GM13976 (cell line): ENCODE measurements around the gene SHE.

Experiments used
- DNase-seq: peaks from one replicate; pipeline ENCODE4 v3.0.0; 2012; ENCODE audit warnings: low spot score
- in situ Hi-C: fragments of 300-500 bp; cut with MboI; formaldehyde crosslinking; loops from one replicate; pipeline ENCODE4 v1.12.0; 2022; ENCODE audit warnings: low sequenced_read_pairs, mixed read lengths, inconsistent platforms; ENCODE audit not compliant: unreplicated experiment
- TF ChIP-seq, protein P1 (sequence below): IDR thresholded peaks from 2 replicates; pipeline ENCODE4 v1.5.1; 2012; ENCODE audit warnings: borderline replicate concordance, mild to moderate bottlenecking; ENCODE audit not compliant: insufficient read depth; ENCODE audit errors: extremely low read depth, missing control alignments, control extremely low read depth

The SHE gene

DNA sequence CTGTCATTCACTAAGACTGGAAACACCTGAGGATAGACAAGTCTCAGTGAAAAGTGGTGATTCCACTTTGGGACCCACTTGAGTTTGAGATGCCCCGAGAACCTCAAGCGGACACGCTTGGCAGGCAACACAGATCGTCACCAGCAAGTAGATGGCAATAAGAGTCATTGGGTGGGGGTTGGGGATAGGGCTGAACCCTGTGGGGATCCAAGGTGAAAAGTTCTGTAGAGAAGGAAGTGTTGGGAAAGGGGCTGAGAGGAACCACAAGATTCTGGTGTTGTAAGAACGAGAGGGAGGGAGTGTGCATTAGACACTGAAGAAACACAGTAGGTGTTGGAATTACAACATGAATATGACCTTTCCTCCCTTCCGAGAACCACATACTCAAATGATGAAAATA, 45.6 kb downstream of the SHE start:
- in situ Hi-C loops, result loop anchor here (10.0 kb wide), 1 partner anchor 52 kb away; the partner anchor contains the start of gene IL6R
- TF ChIP-seq, protein P1, sequence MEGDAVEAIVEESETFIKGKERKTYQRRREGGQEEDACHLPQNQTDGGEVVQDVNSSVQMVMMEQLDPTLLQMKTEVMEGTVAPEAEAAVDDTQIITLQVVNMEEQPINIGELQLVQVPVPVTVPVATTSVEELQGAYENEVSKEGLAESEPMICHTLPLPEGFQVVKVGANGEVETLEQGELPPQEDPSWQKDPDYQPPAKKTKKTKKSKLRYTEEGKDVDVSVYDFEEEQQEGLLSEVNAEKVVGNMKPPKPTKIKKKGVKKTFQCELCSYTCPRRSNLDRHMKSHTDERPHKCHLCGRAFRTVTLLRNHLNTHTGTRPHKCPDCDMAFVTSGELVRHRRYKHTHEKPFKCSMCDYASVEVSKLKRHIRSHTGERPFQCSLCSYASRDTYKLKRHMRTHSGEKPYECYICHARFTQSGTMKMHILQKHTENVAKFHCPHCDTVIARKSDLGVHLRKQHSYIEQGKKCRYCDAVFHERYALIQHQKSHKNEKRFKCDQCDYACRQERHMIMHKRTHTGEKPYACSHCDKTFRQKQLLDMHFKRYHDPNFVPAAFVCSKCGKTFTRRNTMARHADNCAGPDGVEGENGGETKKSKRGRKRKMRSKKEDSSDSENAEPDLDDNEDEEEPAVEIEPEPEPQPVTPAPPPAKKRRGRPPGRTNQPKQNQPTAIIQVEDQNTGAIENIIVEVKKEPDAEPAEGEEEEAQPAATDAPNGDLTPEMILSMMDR, result no peak

GRCh38 chr1:154454386-154455120, 47.7 kb downstream of the SHE start:
- TF ChIP-seq, protein P1, result no peak
- no peak for DNase-seq
- in situ Hi-C loops, result loop anchor here (10.0 kb wide), 1 partner anchor 50 kb away; the partner anchor contains the start of gene IL6R

More for the DNA sequence above, 45.6 kb downstream of the SHE start:
- no peak for DNase-seq

DNA sequence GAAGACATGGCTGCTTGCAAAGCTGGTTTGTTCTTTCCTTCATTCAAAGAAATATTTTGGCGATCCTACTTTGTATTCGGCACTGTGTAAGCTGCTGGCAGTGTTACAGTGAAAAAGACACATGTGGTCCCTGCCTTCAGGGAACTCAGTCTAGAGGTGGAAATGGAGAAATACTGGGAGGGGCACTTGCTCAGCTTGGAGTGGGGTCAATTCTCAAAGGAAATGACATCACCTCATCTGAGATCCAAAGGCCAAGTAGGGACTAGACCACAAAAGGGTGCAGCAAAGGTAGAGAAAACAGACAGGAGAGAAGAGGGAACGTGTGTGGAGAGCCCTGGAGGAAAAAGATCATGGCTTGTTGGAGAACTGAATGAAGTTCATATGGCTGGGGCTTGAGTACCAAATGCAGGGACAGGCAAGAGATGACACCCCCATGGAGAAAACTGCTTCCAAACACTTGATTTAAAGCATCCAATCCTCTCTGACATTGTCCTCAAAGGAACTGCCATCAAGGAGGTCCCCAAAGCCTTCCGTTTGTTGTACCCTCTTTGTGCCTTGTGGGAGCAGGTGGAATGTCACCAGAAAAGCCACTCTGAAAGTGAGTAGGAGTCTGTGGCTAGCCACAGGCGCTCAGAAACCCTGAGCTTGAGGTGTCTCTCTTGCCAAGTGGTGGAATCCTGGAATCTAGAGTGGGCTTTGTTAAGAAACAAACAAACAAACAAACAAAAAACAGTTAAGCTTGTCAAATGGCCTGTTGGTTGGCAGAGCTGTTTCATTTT, 48.4 kb downstream of the SHE start:
- no peak for DNase-seq
- in situ Hi-C loops, result loop anchor here (10.0 kb wide), 1 partner anchor 49 kb away; the partner anchor contains the start of gene IL6R

GRCh38 chr1:154453161-154453560, 49.1 kb downstream of the SHE start:
- TF ChIP-seq, protein P1, result no peak
- in situ Hi-C loops, result loop anchor here (10.0 kb wide), 1 partner anchor 48 kb away; the partner anchor contains the start of gene IL6R

More for the DNA sequence above, 48.4 kb downstream of the SHE start:
- TF ChIP-seq, protein P1, result no peak

DNA sequence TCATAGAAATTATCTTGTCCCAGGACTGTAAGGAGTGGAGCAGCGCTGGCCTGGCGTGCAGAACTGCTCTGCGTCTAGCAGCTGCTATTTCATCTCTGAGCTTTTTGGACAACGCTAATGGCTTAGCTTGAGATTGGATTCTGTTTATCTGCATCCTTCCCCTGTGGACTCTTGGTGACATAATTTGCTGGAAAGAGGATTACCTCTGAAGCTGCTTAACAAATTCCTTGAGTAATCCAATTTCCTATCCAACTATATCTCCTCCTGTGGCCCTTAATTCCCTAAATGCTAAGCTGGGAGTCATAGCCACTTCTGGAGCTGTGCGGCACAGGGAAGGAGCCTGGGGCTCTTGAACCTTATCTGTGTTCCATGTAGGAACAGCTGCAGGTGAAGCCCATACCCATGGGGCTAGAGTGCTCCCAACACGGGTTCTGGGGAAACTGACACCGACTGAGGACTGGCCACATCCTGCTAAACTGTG, 53.8 kb downstream of the SHE start:
- in situ Hi-C loops, result no loop called here
- TF ChIP-seq, protein P1, result no peak

More at GRCh38 chr1:154453161-154453560, 49.1 kb downstream of the SHE start:
- DNase-seq, result no peak

DNA sequence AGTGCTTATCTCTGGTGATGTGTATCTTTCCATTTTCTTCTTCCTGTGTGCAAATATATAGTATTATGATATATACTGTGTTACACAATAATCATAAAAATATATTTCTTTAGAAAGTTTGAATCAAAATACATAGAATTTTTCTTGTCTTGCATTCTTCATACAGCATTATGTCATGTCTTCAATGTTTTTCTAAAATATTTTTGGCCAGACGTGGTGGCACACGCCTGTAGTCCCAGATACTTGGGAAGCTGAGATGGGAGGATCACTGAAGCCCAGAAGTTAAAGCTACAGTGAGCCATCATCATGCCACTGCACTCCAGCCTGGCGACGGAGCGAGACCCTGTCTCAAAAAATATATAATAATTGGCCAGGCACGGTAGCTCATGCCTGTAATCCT, 55.4 kb downstream of the SHE start:
- in situ Hi-C loops, result no loop called here
- no peak for DNase-seq
- TF ChIP-seq, protein P1, result no peak

More for the DNA sequence above, 53.8 kb downstream of the SHE start:
- no peak for DNase-seq
